NCI-H82 treated with DMSO at 0.1 percent for 48 hours (cell line): ENCODE data around the gene DNAJC13.
A peak's percentile ranks its signal among the peaks of the same experiment; 100 is the strongest.
"Not testable (repeated sequence)": the region's sequence is repeated elsewhere in the genome, so short reads cannot be mapped to it uniquely, and the experiment has no call there.

Experiments
- DNase-seq: peaks from one replicate; lab custom pipeline; 2025; ENCODE audit not compliant: unreplicated experiment; lab: John Stamatoyannopoulos, UW

Gene DNAJC13, protein sequence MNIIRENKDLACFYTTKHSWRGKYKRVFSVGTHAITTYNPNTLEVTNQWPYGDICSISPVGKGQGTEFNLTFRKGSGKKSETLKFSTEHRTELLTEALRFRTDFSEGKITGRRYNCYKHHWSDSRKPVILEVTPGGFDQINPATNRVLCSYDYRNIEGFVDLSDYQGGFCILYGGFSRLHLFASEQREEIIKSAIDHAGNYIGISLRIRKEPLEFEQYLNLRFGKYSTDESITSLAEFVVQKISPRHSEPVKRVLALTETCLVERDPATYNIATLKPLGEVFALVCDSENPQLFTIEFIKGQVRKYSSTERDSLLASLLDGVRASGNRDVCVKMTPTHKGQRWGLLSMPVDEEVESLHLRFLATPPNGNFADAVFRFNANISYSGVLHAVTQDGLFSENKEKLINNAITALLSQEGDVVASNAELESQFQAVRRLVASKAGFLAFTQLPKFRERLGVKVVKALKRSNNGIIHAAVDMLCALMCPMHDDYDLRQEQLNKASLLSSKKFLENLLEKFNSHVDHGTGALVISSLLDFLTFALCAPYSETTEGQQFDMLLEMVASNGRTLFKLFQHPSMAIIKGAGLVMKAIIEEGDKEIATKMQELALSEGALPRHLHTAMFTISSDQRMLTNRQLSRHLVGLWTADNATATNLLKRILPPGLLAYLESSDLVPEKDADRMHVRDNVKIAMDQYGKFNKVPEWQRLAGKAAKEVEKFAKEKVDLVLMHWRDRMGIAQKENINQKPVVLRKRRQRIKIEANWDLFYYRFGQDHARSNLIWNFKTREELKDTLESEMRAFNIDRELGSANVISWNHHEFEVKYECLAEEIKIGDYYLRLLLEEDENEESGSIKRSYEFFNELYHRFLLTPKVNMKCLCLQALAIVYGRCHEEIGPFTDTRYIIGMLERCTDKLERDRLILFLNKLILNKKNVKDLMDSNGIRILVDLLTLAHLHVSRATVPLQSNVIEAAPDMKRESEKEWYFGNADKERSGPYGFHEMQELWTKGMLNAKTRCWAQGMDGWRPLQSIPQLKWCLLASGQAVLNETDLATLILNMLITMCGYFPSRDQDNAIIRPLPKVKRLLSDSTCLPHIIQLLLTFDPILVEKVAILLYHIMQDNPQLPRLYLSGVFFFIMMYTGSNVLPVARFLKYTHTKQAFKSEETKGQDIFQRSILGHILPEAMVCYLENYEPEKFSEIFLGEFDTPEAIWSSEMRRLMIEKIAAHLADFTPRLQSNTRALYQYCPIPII (N-terminal part only)

DNA sequence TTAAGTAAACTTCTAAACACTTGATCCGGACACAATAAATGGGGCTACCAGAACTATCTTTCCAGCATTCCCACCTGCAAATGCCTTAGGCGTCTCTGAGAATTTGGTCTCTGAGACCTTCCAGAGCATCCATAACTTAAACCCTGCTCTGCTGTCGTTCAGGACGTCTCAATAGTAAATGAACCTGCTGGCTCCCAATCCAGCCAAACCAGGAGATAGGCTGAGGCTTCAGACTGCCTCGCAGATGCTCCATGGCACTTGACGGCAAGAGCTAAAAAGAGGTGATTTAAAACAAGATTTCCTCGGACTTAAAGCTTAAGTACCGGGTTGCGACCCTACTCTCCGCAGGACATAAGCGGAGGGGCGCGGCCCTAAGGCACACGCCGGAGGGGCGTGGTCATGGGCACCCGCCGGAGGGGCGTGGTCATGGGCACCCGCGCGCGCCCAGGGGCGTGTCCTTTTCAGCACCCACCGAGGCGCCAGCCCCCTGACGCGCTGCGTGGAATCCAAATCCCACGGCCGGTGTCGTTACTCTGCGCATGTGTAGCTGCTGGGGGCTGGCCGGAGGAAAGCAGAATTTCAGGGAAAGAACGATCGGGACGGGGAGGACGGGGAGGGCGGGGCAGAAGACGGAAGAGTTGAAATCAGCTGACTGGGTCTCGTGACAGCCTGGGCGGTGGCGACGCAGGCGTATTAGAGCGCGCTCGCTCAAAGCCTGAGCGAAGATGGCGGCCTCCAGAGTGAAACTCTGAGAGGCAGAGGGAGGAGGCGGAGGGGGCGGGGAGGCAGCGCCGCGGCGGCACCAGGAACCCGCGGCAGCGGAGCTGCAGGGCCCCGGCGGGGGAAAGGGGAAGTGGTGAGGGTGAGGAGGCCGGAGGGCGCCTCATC lies at the start of gene DNAJC13:
TSS of gene DNAJC13 (plus strand) at position 696 of the 888 bp plus-strand sequence. CDS start 17,049 bp downstream, outside the sequence.
- DNase-seq = peak; percentile 98

DNA sequence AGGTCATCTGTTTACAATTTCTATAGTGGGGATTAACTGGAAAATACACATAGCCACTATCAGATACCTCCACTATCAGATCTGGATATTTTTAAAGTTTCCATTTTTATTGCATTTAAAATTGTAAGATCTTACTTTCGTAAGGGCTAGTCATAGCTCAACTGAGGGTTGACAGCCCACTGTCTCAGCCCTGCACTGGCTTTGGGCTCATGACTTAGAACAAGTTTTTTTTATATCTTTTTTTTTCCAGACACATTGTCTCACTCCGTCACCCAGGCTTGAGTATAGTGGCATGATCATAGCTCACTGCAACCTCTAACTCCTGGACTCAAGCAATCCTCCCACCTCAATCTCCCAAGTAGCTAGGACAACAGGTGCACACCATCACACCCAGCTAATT lies 48.8 kb upstream of the DNAJC13 start:
- DNase-seq = no peak

DNA sequence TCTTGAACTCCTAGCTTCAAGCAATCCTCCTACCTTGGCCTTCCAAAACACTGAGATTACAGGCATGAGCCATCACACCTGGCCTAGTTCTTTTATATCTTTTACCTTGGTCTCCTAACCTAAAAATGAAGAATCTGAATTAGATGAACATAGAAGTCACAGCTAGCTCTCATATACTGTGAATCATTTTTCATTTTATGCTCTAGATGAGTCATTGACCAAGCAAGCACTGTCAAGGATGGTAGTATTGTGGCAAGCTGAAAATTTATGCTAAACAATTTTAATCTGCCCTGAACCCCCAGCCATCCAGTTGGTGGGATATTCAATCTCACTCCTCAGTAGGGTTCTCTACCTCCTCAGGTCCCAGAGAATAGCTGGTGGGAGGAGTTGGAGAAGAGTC lies 48.3 kb upstream of the DNAJC13 start:
- DNase-seq = no peak

DNA sequence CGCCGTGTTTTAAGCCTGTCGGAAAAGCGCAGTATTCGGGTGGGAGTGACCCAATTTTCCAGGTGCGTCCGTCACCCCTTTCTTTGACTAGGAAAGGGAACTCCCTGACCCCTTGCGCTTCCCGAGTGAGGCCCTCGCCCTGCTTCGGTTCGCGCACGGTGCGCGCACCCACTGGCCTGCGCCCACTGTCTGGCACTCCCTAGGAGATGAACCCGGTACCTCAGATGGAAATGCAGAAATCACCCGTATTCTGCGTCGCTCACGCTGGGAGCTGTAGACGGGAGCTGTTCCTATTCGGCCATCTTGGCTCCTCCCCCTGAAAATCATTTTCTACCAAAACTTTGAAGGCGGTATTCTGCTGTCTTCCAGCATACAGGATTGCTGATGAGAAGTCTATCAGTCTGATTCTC lies 40.4 kb upstream of the DNAJC13 start:
- not testable (repeated sequence) for DNase-seq

DNA sequence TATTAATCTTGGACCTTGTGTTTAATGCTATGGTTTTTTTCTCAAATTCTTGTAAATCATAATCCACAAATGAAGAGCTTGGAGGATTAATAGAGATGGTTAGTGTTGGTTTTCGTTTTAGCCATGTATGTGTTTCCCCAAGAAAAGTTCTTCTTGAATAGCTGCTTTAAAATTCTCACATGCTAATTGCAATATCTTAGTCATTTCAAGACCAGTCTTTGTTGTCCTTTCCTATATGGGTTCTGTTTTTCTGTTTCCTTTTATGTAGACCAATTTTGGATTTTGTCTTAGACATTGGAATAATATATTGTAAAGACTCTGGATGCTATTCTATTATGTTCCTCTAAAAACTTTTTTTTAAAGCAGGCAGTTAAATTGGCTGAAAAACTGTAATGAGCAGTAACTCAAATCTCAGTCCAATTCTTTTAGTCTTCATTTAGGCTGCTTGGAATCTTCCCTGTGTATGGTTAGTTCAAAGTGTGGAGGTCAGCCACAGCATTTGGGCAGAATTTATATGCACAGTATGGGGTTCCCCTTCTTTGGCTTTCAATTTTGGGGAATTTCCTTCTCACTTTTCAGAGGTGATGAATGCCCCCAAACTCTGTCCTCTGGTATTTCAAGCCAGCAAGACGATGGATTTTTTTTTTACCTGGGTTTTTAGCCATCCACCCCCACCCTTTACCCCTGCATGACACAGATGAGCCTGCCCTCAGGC lies 39.1 kb upstream of the DNAJC13 start:
- no peak for DNase-seq

DNA sequence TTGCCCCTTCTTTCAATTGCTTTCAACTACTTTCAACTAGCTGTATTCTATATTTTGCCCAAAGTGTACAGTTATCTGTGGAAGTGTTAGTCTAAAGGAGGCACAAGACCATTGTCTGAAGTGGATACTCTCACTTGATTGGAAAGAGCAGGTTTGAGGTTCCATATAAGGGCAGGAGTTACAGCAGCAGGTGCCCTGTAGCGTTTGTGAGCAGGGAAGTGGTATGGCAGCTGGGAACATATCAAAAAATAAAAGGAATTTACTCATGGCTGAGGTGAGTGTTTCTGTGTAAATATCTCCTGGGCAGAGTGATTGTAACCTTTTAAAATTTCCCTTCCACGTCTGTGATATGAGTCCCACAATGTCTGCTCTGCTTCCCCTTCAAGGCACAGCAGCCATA lies 38.5 kb upstream of the DNAJC13 start:
- no peak for DNase-seq

DNA sequence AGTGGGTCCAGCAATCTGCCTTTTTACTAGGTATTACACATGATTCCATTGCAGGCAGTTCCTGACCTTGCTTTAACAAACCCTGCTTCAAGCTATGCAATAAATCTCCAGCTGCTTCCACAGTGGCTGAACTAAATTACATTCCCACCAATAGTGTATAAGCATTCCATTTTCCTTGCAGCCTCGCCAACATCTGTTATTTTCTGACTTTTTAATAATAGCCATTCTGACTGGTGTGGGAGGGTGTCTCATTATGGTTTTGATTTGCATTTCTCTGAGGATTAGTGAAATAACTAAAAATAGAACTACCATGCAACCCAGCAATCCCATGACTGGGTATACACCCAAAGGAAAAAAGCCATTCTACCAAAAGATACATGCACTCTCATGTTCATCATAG lies 36.4 kb upstream of the DNAJC13 start:
- DNase-seq = no peak

DNA sequence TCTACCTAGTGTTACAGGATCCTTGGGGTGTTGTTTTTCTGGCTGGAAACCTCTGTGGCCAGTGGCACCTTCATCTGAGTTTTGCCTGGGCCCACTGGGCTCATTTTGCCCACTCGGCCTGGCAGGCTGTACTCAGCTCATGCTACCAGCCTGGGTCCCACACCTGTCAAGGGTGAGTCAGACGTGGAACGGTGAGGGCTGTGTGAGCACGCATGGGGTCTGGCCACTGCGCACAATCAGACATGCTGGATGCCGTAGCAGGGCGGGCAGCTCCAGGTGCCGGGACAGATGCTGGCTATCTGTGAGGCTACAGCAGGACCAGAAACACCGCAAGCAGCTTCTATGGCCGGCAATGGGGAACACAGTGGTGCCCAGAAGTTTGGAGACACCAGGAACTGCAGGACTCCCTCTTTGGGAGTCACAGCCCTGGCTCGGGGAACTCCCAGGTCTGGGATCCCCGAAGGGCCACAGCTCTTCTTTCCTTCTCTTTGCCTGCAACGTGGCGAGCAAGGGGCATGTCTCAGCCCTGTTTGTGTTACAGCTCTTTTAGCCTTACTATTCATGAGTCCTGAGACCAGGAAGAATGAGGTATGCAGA lies 35.9 kb upstream of the DNAJC13 start:
- DNase-seq = no peak

DNA sequence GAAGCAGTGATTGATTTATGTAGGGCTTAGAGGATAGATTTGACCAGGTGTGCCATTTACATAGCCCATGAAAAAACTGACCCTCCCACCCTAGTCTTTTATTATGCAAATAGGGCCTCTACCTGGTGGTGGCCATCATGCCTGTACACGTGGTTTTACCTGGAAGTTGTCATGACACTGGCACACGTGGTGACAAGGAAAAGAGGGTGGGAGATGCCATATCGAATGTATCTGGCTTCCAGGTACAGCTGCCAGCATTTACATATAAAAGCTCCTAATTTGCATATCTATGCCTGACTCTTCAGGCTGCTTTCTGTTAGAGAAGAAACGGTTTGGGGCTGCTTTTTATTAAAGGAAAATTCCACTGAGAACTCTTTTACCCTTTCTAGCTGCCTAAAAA lies 35.0 kb upstream of the DNAJC13 start:
- no peak for DNase-seq

DNA sequence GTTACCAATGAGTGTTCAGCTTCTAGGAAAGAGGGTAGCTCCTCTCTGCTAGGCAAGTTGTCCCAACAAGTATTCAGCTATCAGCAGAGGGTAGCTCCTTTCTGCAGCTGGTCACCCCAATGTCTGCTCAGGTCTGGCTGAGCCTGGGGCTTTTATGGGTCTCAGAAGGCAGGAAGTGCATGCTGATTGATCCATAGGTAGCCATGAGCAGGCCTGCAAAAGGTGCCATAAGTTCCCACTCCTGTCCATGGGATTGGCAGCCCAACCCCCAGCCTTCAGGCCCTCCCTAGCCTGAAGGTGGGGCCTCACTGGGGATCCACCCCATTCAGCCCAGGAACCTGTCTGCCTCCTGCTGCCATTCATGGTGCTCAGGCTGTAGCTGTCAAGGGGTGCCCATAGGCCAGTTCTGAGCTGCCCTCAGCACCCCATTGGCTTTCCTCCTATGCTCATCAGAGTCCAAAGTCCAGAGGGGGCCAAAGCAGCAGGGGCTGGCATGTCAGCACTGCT lies 34.6 kb upstream of the DNAJC13 start:
- no peak for DNase-seq

DNA sequence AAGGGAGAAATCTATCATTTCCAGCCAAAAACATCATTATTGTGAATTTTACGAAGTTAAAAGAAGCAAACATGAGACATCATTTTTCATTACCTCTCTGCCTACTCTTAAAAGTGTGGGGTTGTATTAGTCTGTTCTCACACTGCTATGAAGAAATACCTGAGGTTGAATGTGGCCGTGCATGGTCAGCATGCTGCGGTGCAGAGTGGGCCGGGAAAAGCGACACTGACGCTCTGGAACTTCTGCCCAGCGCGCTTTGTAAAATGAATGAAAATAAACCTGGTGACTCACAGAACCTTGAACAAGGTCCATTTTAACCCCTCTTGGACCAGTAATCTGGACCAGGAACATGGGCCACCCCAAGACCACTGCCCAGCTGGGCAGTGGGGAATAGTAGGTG lies 31.0 kb upstream of the DNAJC13 start:
- no peak for DNase-seq

DNA sequence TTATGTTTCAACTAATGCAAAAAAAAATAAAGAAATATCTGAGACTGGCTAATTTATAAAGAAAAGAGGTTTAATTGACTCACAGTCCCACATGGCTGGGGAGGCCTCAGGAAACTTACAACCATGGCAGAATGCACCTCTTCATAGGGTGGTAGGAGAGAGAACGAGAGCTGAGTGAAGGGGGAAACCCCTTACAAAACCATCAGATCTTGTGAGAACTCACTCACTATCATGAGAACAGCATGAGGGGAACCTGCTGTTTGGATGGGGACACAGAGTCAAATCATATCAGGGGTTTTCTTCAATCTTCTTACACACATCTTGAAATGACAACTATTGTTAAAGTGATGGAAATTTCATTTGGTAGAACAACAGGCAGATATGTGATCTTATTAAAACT lies 24.6 kb upstream of the DNAJC13 start:
- not testable (repeated sequence) for DNase-seq

DNA sequence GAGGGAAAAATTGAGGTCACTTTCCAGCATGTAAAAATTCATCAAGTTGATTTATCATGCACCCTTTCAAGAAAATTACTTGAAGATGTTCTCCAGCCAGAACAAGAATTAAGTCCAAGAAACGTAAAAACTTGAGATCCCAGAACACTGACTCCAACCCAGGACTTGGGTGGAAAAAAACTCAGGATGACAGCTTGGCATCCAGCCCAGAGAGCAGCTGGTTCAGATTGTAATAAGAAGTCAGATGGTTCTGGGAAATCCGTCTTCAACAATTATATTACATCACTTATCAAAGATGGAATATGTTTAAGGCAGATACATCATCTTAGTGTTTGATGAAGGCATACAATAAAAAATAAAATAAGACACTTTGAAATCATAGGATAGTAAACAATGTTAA lies 23.0 kb upstream of the DNAJC13 start:
- DNase-seq = no peak

DNA sequence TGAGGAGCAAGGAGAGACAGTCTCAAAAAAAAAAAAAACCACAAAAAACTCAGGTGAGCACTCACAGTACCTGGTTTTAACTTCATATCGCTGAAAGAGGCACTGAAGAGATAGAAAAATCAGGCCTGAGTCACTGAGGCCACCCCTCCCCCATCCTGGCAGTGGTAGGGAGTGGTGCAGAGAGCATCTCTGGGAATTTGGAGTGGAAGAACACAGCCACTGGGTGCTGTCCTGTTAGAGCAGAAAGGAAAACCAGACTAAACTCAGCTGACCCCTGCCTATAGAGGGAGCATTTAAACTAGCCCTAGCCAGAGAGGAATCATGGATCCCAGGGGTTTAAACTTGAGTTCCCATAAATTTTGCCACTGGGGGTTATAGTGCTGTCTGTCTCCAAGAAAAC lies 22.2 kb upstream of the DNAJC13 start:
- no peak for DNase-seq

DNA sequence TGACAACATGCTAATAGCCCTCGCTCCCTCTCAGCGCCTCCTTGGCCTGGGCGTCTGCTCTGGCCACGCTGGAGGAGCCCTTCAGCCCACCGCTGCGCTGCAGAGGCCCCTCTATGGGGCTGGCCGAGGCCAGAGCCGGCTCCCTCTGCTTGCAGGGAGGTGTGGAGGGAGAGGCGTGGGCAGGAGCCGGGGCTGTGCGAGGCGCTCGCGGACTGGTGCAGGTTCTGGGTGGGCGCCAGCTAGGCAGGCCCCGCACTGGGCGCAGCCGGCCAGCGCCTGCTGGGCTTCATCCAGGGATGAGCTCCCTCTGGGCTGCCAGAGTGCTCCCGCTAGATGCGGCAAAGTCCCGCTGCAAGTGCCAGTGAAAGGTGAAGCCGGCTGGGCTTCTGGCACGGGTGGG lies 21.0 kb upstream of the DNAJC13 start:
- DNase-seq = no peak

DNA sequence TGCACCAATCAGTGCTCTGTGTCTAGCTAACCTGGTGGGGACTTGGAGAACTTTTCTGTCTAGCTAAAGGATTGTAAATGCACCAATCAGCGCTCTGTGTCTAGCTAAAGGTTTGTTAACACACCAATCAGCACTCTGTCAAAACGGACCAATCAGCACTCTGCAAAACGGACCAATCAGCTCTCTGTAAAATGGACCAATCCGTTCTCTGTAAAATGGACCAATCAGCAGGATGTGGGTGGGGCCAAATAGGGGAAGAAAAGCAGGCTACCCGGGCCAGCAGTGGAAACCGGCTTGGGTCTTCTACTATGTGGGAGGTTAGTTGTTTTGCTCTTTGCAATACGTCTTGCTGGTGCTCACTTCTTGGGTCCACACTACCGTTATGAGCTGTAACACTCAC lies 20.5 kb upstream of the DNAJC13 start:
- not testable (repeated sequence) for DNase-seq

DNA sequence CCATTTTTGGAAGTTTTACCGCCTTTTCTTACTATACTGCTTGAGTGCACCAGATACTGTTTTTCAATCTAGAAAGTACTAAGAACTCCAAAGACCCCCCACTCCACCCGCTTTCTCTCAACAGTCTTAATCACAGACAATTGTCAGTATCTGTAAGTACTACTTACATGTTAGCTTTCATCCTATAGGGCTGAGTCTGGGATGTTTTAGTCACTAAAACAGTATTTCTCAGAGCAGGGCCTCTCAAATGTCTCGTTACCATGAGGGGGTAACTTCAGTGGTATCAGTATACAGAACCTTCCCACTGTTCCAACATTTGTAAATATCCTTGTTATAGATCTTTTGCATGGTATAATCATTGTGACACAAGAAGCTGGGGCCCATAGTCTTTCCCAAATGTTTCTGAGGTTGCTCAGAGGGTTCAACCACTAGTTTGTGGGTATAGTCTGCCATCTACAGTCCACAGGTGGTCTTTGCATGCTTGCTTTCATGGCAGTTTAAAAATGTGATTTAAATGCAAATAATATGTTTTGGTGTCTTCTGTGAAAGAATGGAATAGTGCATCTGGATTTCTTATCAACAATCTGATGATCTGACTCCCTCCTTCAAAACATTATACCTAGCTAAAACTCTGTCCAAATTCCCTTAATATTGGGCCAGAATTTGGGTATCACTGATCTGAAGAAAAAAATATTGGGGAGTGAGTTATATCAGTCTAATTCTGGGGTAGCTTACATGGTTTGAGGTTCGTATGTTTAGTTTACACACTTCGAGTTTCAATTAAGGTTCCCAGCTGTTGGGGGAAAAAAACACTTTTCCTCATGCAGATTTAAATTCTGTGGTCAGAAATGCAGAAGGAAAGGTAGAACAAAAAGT lies 18.0 kb upstream of the DNAJC13 start:
- peak; percentile 46 for DNase-seq

DNA sequence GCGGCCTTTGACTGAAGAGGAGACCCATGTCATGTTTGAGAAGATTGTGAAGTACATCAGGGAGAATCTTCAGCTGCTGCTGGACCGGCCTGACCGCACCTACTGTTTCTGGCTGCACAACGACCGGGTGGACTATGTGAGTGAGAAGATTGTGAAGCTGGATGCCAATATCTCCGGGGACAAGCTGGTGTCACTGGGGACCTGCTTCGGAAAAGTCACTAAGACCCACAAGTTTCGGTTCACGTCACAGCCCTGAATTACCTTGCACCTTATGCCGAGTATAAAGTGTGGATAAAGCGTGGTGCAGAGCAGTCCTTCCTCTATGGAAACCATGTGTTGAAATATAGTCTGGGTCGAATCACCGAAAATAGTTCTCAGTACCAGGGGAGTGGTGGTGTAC lies 16.0 kb upstream of the DNAJC13 start:
- no peak for DNase-seq
